Upper lobe of left lung (tissue), 6 donors: ENCODE data around the gene COL3A1. TPM values are rescaled to one million over a fixed set of nuclear protein-coding genes. Genes with fewer than 3 reads are reported as not detected.

Source experiments
- ATAC-seq, 2 donors: fragments of 200-7000 bp; cut with Tn5 transposase; one replicate each; pipeline ENCODE4 v1.9.1; 2022; ENCODE audit warnings: mild to moderate bottlenecking in 2 of 2, moderate library complexity in 2 of 2; ENCODE audit not compliant: low FRiP score in 2 of 2
- DNase-seq, 2 donors: peaks; one replicate each; pipeline ENCODE4 v3.0.0-alpha.2; 2019 to 2020
- H3K27ac ChIP-seq, 4 donors: fragments of 200-600 bp; sonication (generic); one replicate each; pipeline ENCODE4 v1.5.1; 2016 to 2019
- H3K27me3 ChIP-seq, 4 donors: fragments of 200-600 bp; sonication (generic); one replicate each; pipeline ENCODE4 v1.5.1; 2017 to 2019
- H3K36me3 ChIP-seq, 4 donors: fragments of 200-600 bp; sonication (generic); one replicate each; pipeline ENCODE4 v1.5.1; 2016 to 2019
- H3K4me1 ChIP-seq, 4 donors: fragments of 200-600 bp; sonication (generic); one replicate each; pipeline ENCODE4 v1.5.1; 2018 to 2019
- H3K4me3 ChIP-seq, 4 donors: fragments of 200-600 bp; sonication (generic); one replicate each; pipeline ENCODE4 v1.5.1; 2017 to 2019; ENCODE audit warnings: mild to moderate bottlenecking in 2 of 4, moderate library complexity in 1 of 4
- H3K9me3 ChIP-seq, 4 donors: fragments of 200-600 bp; sonication (generic); one replicate each; pipeline ENCODE4 v1.5.1; 2018 to 2019
- EP300 ChIP-seq, 4 donors: sonication (generic); formaldehyde crosslinking; IDR thresholded peaks; one replicate each; pipeline ENCODE4 v1.5.1; 2017; ENCODE audit warnings: antibody characterized with exemption in 4 of 4, control low read depth in 2 of 4
- POLR2A ChIP-seq, 4 donors: fragments of 450-650 bp; IDR thresholded peaks; one replicate each; pipeline ENCODE4 v1.5.1; 2016 to 2017; ENCODE audit warnings: antibody characterized with exemption in 4 of 4, mild to moderate bottlenecking in 2 of 4
- POLR2AphosphoS5 ChIP-seq, 2 donors: sonication (generic); formaldehyde crosslinking; IDR thresholded peaks; one replicate each; pipeline ENCODE4 v1.5.1; 2017; ENCODE audit warnings: antibody characterized with exemption in 2 of 2
- WGBS, 2 donors: methylation state at CpG; one replicate each; pipeline ENCODE4 v1.1.5; 2017 to 2018; 5-methylcytosine and 5-hydroxymethylcytosine counted together
- total RNA-seq, 6 donors: library from RNA; depleted of rRNA in 4 of 6; stranded (reverse); fragments of >200 nt in 4 of 6; gene quantifications; one replicate each; pipeline versions ENCODE4 v1.1.0 to v1.2.1, GENCODE V29; 2016 to 2021
- TF ChIP-seq, protein P1 (sequence below), 6 experiments: fragments of 450-650 bp in 4 of 6; fragments of 200-600 bp in 2 of 6; sonication (generic) in 2 of 6; IDR thresholded peaks; one replicate each; pipeline ENCODE4 v1.5.1; 2016 to 2019; ENCODE audit warnings: antibody characterized with exemption in 6 of 6
- donor health status: DM: no; HTN: no; CAD: no; lungs with moderate emphysema.
- donor health status: DM: no; HTN: yes; CAD: no; lungs with severe emphysema.

The COL3A1 gene
- total RNA-seq, 6 donors from 2014 or later: 41.1 to 508 (median 122) TPM

DNA sequence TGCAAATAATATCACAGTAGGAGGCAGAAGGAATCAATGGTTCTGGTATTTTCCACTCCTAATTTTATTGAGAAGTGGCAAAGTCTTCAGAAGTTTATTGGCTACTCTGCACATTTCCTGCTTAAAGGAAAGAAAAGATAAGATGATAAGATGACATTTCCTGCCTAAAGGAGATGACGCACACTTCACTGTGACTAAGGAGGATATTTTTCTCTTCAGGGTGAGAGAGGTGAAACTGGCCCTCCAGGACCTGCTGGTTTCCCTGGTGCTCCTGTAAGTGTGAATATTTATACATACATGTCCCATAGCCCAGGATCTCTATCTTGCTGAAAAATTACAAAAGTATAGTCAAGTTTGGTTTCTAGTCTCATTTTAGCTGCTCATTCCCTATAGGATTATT lies 27.9 kb downstream of the COL3A1 start:
- Histone ChIP-seq H3K4me3 (no peak overlapping the region), H3K36me3 (peaks cover 0 to 23% (median 2%) of the 10 kb centered on the region in 4 donors), H3K27ac (no peak overlapping the region), H3K9me3 (no peaks in the 10 kb centered on the region), H3K27me3 (no peaks in the 10 kb centered on the region), H3K4me1 (no peaks in the 10 kb centered on the region)
- 43 to 48% methylated on average over 1 of the region's 1 CpG for WGBS, 2 donors
- TF ChIP-seq, protein P1, sequence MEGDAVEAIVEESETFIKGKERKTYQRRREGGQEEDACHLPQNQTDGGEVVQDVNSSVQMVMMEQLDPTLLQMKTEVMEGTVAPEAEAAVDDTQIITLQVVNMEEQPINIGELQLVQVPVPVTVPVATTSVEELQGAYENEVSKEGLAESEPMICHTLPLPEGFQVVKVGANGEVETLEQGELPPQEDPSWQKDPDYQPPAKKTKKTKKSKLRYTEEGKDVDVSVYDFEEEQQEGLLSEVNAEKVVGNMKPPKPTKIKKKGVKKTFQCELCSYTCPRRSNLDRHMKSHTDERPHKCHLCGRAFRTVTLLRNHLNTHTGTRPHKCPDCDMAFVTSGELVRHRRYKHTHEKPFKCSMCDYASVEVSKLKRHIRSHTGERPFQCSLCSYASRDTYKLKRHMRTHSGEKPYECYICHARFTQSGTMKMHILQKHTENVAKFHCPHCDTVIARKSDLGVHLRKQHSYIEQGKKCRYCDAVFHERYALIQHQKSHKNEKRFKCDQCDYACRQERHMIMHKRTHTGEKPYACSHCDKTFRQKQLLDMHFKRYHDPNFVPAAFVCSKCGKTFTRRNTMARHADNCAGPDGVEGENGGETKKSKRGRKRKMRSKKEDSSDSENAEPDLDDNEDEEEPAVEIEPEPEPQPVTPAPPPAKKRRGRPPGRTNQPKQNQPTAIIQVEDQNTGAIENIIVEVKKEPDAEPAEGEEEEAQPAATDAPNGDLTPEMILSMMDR (IDR thresholded peaks at IDR 0.05): no peak
- no peak for TF ChIP-seq POLR2AphosphoS5 (IDR thresholded peaks at IDR 0.05)
- no peak for TF ChIP-seq POLR2A (IDR thresholded peaks at IDR 0.05)
- no peak for TF ChIP-seq EP300 (IDR thresholded peaks at IDR 0.05)
- no peak for DNase-seq
- no peak for ATAC-seq

DNA sequence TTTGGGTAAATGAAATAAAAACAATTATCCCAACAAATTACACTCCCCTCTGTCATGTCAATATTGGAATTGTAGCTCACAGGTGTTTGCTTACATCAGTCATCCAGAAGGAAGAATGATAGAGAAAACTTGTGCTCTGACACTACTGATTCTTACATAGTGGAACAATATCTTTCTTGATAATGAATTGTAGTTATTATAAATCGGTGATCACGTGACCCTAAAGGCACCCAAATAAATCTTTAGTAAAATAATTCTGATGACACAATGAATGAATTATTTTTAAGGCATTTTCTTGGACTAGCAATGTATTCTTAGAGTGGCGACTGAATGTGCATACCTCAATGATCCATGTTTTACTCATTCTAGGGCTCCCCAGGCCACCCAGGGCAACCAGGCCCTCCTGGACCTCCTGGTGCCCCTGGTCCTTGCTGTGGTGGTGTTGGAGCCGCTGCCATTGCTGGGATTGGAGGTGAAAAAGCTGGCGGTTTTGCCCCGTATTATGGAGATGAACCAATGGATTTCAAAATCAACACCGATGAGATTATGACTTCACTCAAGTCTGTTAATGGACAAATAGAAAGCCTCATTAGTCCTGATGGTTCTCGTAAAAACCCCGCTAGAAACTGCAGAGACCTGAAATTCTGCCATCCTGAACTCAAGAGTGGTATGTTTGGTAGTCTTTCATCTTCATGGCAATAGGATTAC lies 34.5 kb downstream of the COL3A1 start:
- H3K27ac ChIP-seq: no peak overlapping the region
- ATAC-seq: no peak
- H3K27me3 ChIP-seq: no peaks in the 10 kb centered on the region
- H3K4me3 ChIP-seq: no peak overlapping the region
- 88 to 89% methylated on average over 9 of the region's 9 CpGs for WGBS, 2 donors
- H3K36me3 ChIP-seq: peaks cover 0 to 18% (median 2%) of the 10 kb centered on the region in 4 donors
- DNase-seq: no peak
- no peaks in the 10 kb centered on the region for H3K4me1 ChIP-seq
- no peak for TF ChIP-seq EP300 (IDR thresholded peaks at IDR 0.05)
- TF ChIP-seq, protein P1 (IDR thresholded peaks at IDR 0.05): no peak
- no peak for TF ChIP-seq POLR2AphosphoS5 (IDR thresholded peaks at IDR 0.05)
- TF ChIP-seq POLR2A (IDR thresholded peaks at IDR 0.05): no peak
- no peaks in the 10 kb centered on the region for H3K9me3 ChIP-seq

DNA sequence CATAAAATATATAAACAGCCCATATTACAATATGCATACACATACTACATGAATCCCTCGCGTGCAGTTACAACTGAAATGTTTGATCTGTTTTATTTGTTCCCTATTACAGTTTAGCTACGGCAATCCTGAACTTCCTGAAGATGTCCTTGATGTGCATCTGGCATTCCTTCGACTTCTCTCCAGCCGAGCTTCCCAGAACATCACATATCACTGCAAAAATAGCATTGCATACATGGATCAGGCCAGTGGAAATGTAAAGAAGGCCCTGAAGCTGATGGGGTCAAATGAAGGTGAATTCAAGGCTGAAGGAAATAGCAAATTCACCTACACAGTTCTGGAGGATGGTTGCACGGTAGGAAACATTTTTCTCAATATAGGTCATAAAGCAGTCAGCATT lies 36.4 kb downstream of the COL3A1 start:
- no peak for TF ChIP-seq POLR2AphosphoS5 (IDR thresholded peaks at IDR 0.05)
- no peak for TF ChIP-seq POLR2A (IDR thresholded peaks at IDR 0.05)
- TF ChIP-seq EP300 (IDR thresholded peaks at IDR 0.05): no peak

DNA sequence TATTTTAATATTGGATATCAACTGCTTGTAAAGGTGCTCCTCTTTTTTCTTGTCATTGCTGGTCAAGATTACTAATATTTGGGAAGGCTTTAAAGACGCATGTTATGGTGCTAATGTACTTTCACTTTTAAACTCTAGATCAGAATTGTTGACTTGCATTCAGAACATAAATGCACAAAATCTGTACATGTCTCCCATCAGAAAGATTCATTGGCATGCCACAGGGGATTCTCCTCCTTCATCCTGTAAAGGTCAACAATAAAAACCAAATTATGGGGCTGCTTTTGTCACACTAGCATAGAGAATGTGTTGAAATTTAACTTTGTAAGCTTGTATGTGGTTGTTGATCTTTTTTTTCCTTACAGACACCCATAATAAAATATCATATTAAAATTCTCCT lies 38.2 kb downstream of the COL3A1 start:
- no peak for TF ChIP-seq POLR2A (IDR thresholded peaks at IDR 0.05)
- no peak for TF ChIP-seq EP300 (IDR thresholded peaks at IDR 0.05)
- TF ChIP-seq POLR2AphosphoS5 (IDR thresholded peaks at IDR 0.05): no peak
- TF ChIP-seq, protein P1 (IDR thresholded peaks at IDR 0.05): no peak
- ATAC-seq (no peak), DNase-seq (no peak)
- Histone ChIP-seq H3K27ac (no peak overlapping the region), H3K4me3 (no peak overlapping the region), H3K4me1 (no peaks in the 10 kb centered on the region), H3K9me3 (no peaks in the 10 kb centered on the region), H3K36me3 (no peaks in the 10 kb centered on the region), H3K27me3 (no peaks in the 10 kb centered on the region)
- 77 to 82% methylated on average over 1 of the region's 1 CpG for WGBS, 2 donors

More for the DNA sequence above, 36.4 kb downstream of the COL3A1 start:
- ATAC-seq: no peak
- Histone ChIP-seq H3K4me3 (no peak overlapping the region), H3K9me3 (no peaks in the 10 kb centered on the region), H3K27me3 (no peaks in the 10 kb centered on the region), H3K4me1 (no peaks in the 10 kb centered on the region), H3K36me3 (peaks cover 0 to 8% (median 0%) of the 10 kb centered on the region in 4 donors), H3K27ac (no peak overlapping the region)
- no peak for DNase-seq
- 66 to 80% methylated on average over 6 of the region's 6 CpGs for WGBS, 2 donors

DNA sequence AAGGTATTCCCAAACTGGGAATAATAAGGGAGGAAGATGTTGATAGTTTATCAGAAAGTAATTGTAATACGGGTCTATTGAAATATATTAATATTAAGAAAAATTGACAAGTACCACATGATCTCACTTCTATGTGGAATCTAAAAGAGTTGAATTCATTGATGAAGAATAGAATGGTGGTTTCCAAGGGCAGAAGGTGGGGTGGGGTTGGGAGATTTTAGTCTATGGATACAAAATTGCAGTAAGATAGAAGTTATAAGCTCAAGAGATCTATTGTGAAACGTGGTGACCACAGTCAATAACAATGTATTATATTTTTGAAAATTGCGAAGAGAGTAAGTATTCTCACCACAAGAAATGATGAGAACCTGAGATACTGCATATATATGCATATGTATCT lies 38.9 kb downstream of the COL3A1 start:
- ATAC-seq (no peak), DNase-seq (no peak)
- Histone ChIP-seq H3K27me3 (no peaks in the 10 kb centered on the region), H3K27ac (no peak overlapping the region), H3K36me3 (no peaks in the 10 kb centered on the region), H3K9me3 (no peaks in the 10 kb centered on the region), H3K4me1 (no peaks in the 10 kb centered on the region), H3K4me3 (no peak overlapping the region)
- TF ChIP-seq EP300 (IDR thresholded peaks at IDR 0.05) (no peak), POLR2A (IDR thresholded peaks at IDR 0.05) (no peak), POLR2AphosphoS5 (IDR thresholded peaks at IDR 0.05) (no peak)
- TF ChIP-seq, protein P1 (IDR thresholded peaks at IDR 0.05): no peak
- WGBS, 2 donors: 89 to 91% methylated on average over 3 of the region's 3 CpGs
